ENCODE measurements around the gene SEMA6A. TPM values are rescaled to one million over a fixed set of nuclear protein-coding genes. Genes with fewer than 3 reads are reported as not detected.

Gene SEMA6A
- total and polyA plus RNA-seq, 4 donors: 3.4 to 31.6 (median 12.0) TPM

- ATAC-seq (ENCODE audit: insufficient read depth, low FRiP score) (no peak), DNase-seq (no peak)
- TF ChIP-seq CTCF (IDR thresholded peaks at IDR 0.05; ENCODE audit: control extremely low read depth, extremely low read depth): no peak
- Histone ChIP-seq H3K4me3 (no peak overlapping the region), H3K27me3 (ENCODE audit: control insufficient read depth in 3 of 3, insufficient read depth in 3 of 3, low read length in 2 of 3) (no peaks in the 10 kb centered on the region), H3K4me1 (ENCODE audit: control insufficient read depth in 5 of 5, insufficient read depth in 5 of 5, low read length in 5 of 5) (peaks cover 0 to 9% (median 3%) of the 10 kb centered on the region in 5 donors), H3K9ac (ENCODE audit: insufficient read depth in 1 of 2, low read length in 2 of 2) (no peak overlapping the region), H3K36me3 (ENCODE audit: control insufficient read depth in 4 of 4, insufficient read depth in 4 of 4, low read length in 4 of 4) (peaks cover 2 to 25% (median 9%) of the 10 kb centered on the region in 4 donors), H3K9me3 (ENCODE audit: control insufficient read depth in 4 of 4, insufficient read depth in 3 of 4, low read length in 3 of 4) (no peaks in the 10 kb centered on the region), H3K27ac (ENCODE audit: low read depth in 1 of 2, low read length in 1 of 2) (no peak overlapping the region)
- 94 to 98% methylated on average over 9 of the region's 9 CpGs for WGBS, 2 donors
Observed at GRCh38 chr5:116495786-116496357, 78.8 kb downstream of the SEMA6A start.

- ATAC-seq (ENCODE audit: insufficient read depth, low FRiP score) (no peak), DNase-seq (peak; percentile 25 to 82 (median 66))
- 51 to 60% methylated on average over 6 of the region's 6 CpGs for WGBS, 2 donors
Observed at GRCh38 chr5:116494784-116495450, 79.7 kb downstream of the SEMA6A start.

GRCh38 chr5:116492776-116493175 lies 81.8 kb downstream of the SEMA6A start:
- H3K27me3 ChIP-seq (ENCODE audit: control insufficient read depth in 3 of 3, insufficient read depth in 3 of 3, low read length in 2 of 3): no peaks in the 10 kb centered on the region
- H3K4me1 ChIP-seq (ENCODE audit: control insufficient read depth in 5 of 5, insufficient read depth in 5 of 5, low read length in 5 of 5): peaks cover 0 to 6% (median 0%) of the 10 kb centered on the region in 5 donors
- H3K9ac ChIP-seq (ENCODE audit: insufficient read depth in 1 of 2, low read length in 2 of 2): no peak overlapping the region
- DNase-seq (no peak), ATAC-seq (ENCODE audit: insufficient read depth, low FRiP score) (no peak)
- no peak overlapping the region for H3K4me3 ChIP-seq
- H3K27ac ChIP-seq (ENCODE audit: low read depth in 1 of 2, low read length in 1 of 2): peak overlapping the region in 1 of 2 donors; percentile 40
- H3K9me3 ChIP-seq (ENCODE audit: control insufficient read depth in 4 of 4, insufficient read depth in 3 of 4, low read length in 3 of 4): no peaks in the 10 kb centered on the region
- peaks cover 4 to 29% (median 15%) of the 10 kb centered on the region in 4 donors for H3K36me3 ChIP-seq (ENCODE audit: control insufficient read depth in 4 of 4, insufficient read depth in 4 of 4, low read length in 4 of 4)
- TF ChIP-seq CTCF (IDR thresholded peaks at IDR 0.05; ENCODE audit: control extremely low read depth, extremely low read depth): no peak
- 68 to 71% methylated on average over 3 of the region's 3 CpGs for WGBS, 2 donors

More at GRCh38 chr5:116494784-116495450, 79.7 kb downstream of the SEMA6A start:
- Histone ChIP-seq H3K36me3 (ENCODE audit: control insufficient read depth in 4 of 4, insufficient read depth in 4 of 4, low read length in 4 of 4) (peaks cover 4 to 26% (median 9%) of the 10 kb centered on the region in 4 donors), H3K4me1 (ENCODE audit: control insufficient read depth in 5 of 5, insufficient read depth in 5 of 5, low read length in 5 of 5) (peaks cover 0 to 9% (median 3%) of the 10 kb centered on the region in 5 donors), H3K27ac (ENCODE audit: low read depth in 1 of 2, low read length in 1 of 2) (no peak overlapping the region), H3K9ac (ENCODE audit: insufficient read depth in 1 of 2, low read length in 2 of 2) (no peak overlapping the region), H3K9me3 (ENCODE audit: control insufficient read depth in 4 of 4, insufficient read depth in 3 of 4, low read length in 3 of 4) (no peaks in the 10 kb centered on the region), H3K4me3 (no peak overlapping the region), H3K27me3 (ENCODE audit: control insufficient read depth in 3 of 3, insufficient read depth in 3 of 3, low read length in 2 of 3) (no peaks in the 10 kb centered on the region)
- TF ChIP-seq CTCF (IDR thresholded peaks at IDR 0.05; ENCODE audit: control extremely low read depth, extremely low read depth): no peak
